Upper lobe of left lung (tissue), 4 donors: ENCODE measurements around the gene SH3D21.

ENCODE experiments used
- CTCF ChIP-seq, 6 experiments: fragments of 450-650 bp in 4 of 6; fragments of 200-600 bp in 2 of 6; sonication (generic) in 2 of 6; IDR thresholded peaks; one replicate each; pipeline ENCODE4 v1.5.1; 2016 to 2019; ENCODE audit warnings: antibody characterized with exemption in 6 of 6
- POLR2AphosphoS5 ChIP-seq, 2 donors: sonication (generic); formaldehyde crosslinking; IDR thresholded peaks; one replicate each; pipeline ENCODE4 v1.5.1; 2017; ENCODE audit warnings: antibody characterized with exemption in 2 of 2

- TF ChIP-seq CTCF (IDR thresholded peaks at IDR 0.05) (no peak), POLR2AphosphoS5 (IDR thresholded peaks at IDR 0.05) (no peak)
Measured at GRCh38 chr1:36273024-36273423, 33.1 kb upstream of the SH3D21 start.
